Left lung (tissue), 10 donors: ENCODE data around the gene URI1. TPM values are rescaled to one million over a fixed set of nuclear protein-coding genes. Genes with fewer than 3 reads are reported as not detected.

ENCODE experiments used
- ATAC-seq: fragments of 200-7000 bp; cut with Tn5 transposase; one replicate; pipeline ENCODE4 v1.9.1; 2020; ENCODE audit warnings: moderate library complexity
- DNase-seq, 4 donors: peaks; one replicate each; pipeline ENCODE4 v3.0.0-alpha.2; 2013 to 2020
- H3K27ac ChIP-seq, 2 donors: fragments of 200-600 bp; sonication (generic) in 1 of 2; one replicate each; pipeline versions ENCODE4 v1.5.0 to v1.8.0; 2020 to 2021
- H3K27me3 ChIP-seq, 2 donors: fragments of 200-600 bp; sonication (generic) in 1 of 2; one replicate each; pipeline versions ENCODE4 v1.5.0 to v1.8.0; 2020 to 2021
- H3K36me3 ChIP-seq, 2 donors: fragments of 200-600 bp; sonication (generic) in 1 of 2; one replicate each; pipeline versions ENCODE4 v1.5.0 to v1.8.0; 2020 to 2021
- H3K4me1 ChIP-seq, 2 donors: fragments of 200-600 bp; one replicate each; pipeline ENCODE4 v1.8.0; 2021
- H3K4me3 ChIP-seq, 2 donors: fragments of 200-600 bp; sonication (generic) in 1 of 2; one replicate each; pipeline versions ENCODE4 v1.5.0 to v1.8.0; 2020 to 2021; ENCODE audit warnings: mild to moderate bottlenecking in 1 of 2
- H3K9me3 ChIP-seq, 2 donors: fragments of 200-600 bp; sonication (generic) in 1 of 2; one replicate each; pipeline versions ENCODE4 v1.5.0 to v1.8.0; 2020 to 2021
- CTCF ChIP-seq, 2 donors: fragments of 200-600 bp; sonication (generic) in 1 of 2; IDR thresholded peaks; one replicate each; pipeline versions ENCODE4 v1.5.0 to v1.8.0; 2021; ENCODE audit warnings: antibody characterized with exemption in 2 of 2
- intact Hi-C, 2 donors: fragments of 100-400 bp; cut with DNase I; formaldehyde crosslinking; loops; one replicate each; pipeline versions ENCODE4 v1.11.2 to v1.14.2; 2022
- polyA plus RNA-seq, 6 donors: library from polyadenylated mRNA; unstranded; fragments of 120-200 nt; gene quantifications; one replicate each; pipeline ENCODE4 v1.2.1, GENCODE V29; 2013; ENCODE audit not compliant: insufficient read length in 6 of 6
- total RNA-seq, 2 donors: library from RNA; stranded (reverse); fragmentation: NEBNext Ultra II Directional; extraction: Animal tissue kit (Norgen Biotek cat#: 25700); gene quantifications; one replicate each; pipeline ENCODE4 v1.2.1, GENCODE V29; 2021
- donor health status: DM: no; HTN: yes; CAD: no.
- donor health status: DM: no; HTN: no; CAD: no.

URI1 gene
- total and polyA plus RNA-seq, 8 donors, result 36.3 to 104 (median 97.2) TPM

- ATAC-seq (peak; percentile 91), DNase-seq (peak in 2 of 4 donors; percentile 11 to 70)
- peak overlapping the region; percentile 39 to 82 for H3K27ac ChIP-seq
Observed at GRCh38 chr19:30044273-30045248, 102.5 kb downstream of the URI1 start.

GRCh38 chr19:30046522-30046921 is 104.5 kb downstream of the URI1 start:
- Histone ChIP-seq H3K9me3 (no peaks in the 10 kb centered on the region), H3K27ac (no peak overlapping the region), H3K4me1 (peaks cover 0 to 4% of the 10 kb centered on the region in 2 donors), H3K4me3 (no peak overlapping the region), H3K27me3 (no peaks in the 10 kb centered on the region), H3K36me3 (no peaks in the 10 kb centered on the region)
- no peak for ATAC-seq
- intact Hi-C loops, result no loop called here
- DNase-seq, result no peak
- TF ChIP-seq CTCF (IDR thresholded peaks at IDR 0.05), result peak in 1 of 2 donors; percentile 30

More at GRCh38 chr19:30044273-30045248, 102.5 kb downstream of the URI1 start:
- Histone ChIP-seq H3K4me1 (peaks cover 0 to 4% of the 10 kb centered on the region in 2 donors), H3K27me3 (no peaks in the 10 kb centered on the region), H3K4me3 (no peak overlapping the region), H3K9me3 (peaks cover 0 to 2% of the 10 kb centered on the region in 2 donors), H3K36me3 (no peaks in the 10 kb centered on the region)
- intact Hi-C loops, result no loop called here
- no peak for TF ChIP-seq CTCF (IDR thresholded peaks at IDR 0.05)

- no peak for DNase-seq
Observed at GRCh38 chr19:30047432-30047831, 105.4 kb downstream of the URI1 start.

GRCh38 chr19:30049226-30049625 is 107.2 kb downstream of the URI1 start:
- Histone ChIP-seq H3K27ac (no peak overlapping the region), H3K4me1 (peaks cover 0 to 4% of the 10 kb centered on the region in 2 donors), H3K27me3 (no peaks in the 10 kb centered on the region), H3K4me3 (no peak overlapping the region), H3K36me3 (no peaks in the 10 kb centered on the region), H3K9me3 (no peaks in the 10 kb centered on the region)
- DNase-seq (no peak), ATAC-seq (no peak)
- intact Hi-C loops, result no loop called here
- TF ChIP-seq CTCF (IDR thresholded peaks at IDR 0.05), result no peak

More at GRCh38 chr19:30047432-30047831, 105.4 kb downstream of the URI1 start:
- Histone ChIP-seq H3K4me3 (no peak overlapping the region), H3K27ac (no peak overlapping the region), H3K4me1 (peaks cover 0 to 4% of the 10 kb centered on the region in 2 donors), H3K36me3 (no peaks in the 10 kb centered on the region), H3K9me3 (no peaks in the 10 kb centered on the region), H3K27me3 (no peaks in the 10 kb centered on the region)
- TF ChIP-seq CTCF (IDR thresholded peaks at IDR 0.05), result no peak
- intact Hi-C loops, result no loop called here
- ATAC-seq, result no peak
